Brain microvascular endothelial cell (primary cell): ENCODE data around the gene CNTRL.
A peak's percentile ranks its signal among the peaks of the same experiment; 100 is the strongest.
"Not testable (repeated sequence)": the region's sequence is repeated elsewhere in the genome, so short reads cannot be mapped to it uniquely, and the experiment has no call there.

ENCODE experiments used
- DNase-seq: peaks from one replicate; pipeline ENCODE4 v3.0.0-alpha.2; 2020
- H3K27ac ChIP-seq: fragments of 250-450 bp; sonication (Bioruptor Pico); 2 replicates; pipeline ENCODE4 v1.5.1; 2020; ENCODE audit warnings: mild to moderate bottlenecking, moderate library complexity
- H3K27me3 ChIP-seq: fragments of 250-450 bp; sonication (Bioruptor Pico); replicated peaks from 2 replicates; pipeline ENCODE4 v1.5.1; 2020; ENCODE audit warnings: mild to moderate bottlenecking
- H3K36me3 ChIP-seq: fragments of 250-450 bp; sonication (Bioruptor Pico); replicated peaks from 2 replicates; pipeline ENCODE4 v1.5.1; 2020; ENCODE audit warnings: mild to moderate bottlenecking
- H3K4me3 ChIP-seq: 2 replicates; pipeline ENCODE4 v1.5.1; 2011; ENCODE audit warnings: low read depth, mild to moderate bottlenecking, control low read depth, low read length, moderate library complexity
- CTCF ChIP-seq: IDR thresholded peaks from 2 replicates; pipeline ENCODE4 v1.5.1; 2011; ENCODE audit warnings: low read depth, mild to moderate bottlenecking, moderate library complexity, low read length, control low read depth, inconsistent platforms; ENCODE audit errors: missing control alignments
- in situ Hi-C: cut with HindIII; loops from 2 replicates; pipeline ENCODE4 v1.10.0; 2017; ENCODE audit warnings: low sequenced_read_pairs, low pct_ligation_motif_present

Gene CNTRL

GRCh38 chr9:121075251-121076036 is 689 bp downstream of the CNTRL start:
- Histone ChIP-seq H3K4me3 (peak overlapping the region; percentile 81), H3K27ac (peak overlapping the region; percentile 89), H3K27me3 (no peaks in the 10 kb centered on the region), H3K36me3 (no peaks in the 10 kb centered on the region)
- TF ChIP-seq CTCF, result no peak
- DNase-seq, result no peak
- in situ Hi-C loops, result no loop called here

GRCh38 chr9:121082075-121082474 is 7.3 kb downstream of the CNTRL start:
- Histone ChIP-seq H3K27me3 (no peaks in the 10 kb centered on the region), H3K36me3 (no peaks in the 10 kb centered on the region), H3K4me3 (no peak overlapping the region), H3K27ac (no peak overlapping the region)
- no peak for TF ChIP-seq CTCF
- DNase-seq, result no peak
- in situ Hi-C loops, result no loop called here

GRCh38 chr9:121085661-121086060 is 10.9 kb downstream of the CNTRL start:
- no peak for DNase-seq
- Histone ChIP-seq H3K36me3 (no peaks in the 10 kb centered on the region), H3K27ac (no peak overlapping the region), H3K27me3 (no peaks in the 10 kb centered on the region), H3K4me3 (no peak overlapping the region)
- in situ Hi-C loops, result no loop called here
- no peak for TF ChIP-seq CTCF

GRCh38 chr9:121088576-121088975 is 13.8 kb downstream of the CNTRL start:
- in situ Hi-C loops, result no loop called here
- DNase-seq, result no peak
- H3K27me3 ChIP-seq, result no peaks in the 10 kb centered on the region

GRCh38 chr9:121090743-121091142 is 16.0 kb downstream of the CNTRL start:
- H3K27ac ChIP-seq, in situ Hi-C loops, H3K36me3 ChIP-seq, H3K27me3 ChIP-seq, DNase-seq, H3K4me3 ChIP-seq: not testable (repeated sequence)

More at GRCh38 chr9:121088576-121088975, 13.8 kb downstream of the CNTRL start:
- no peak overlapping the region for H3K27ac ChIP-seq
- TF ChIP-seq CTCF, result no peak
- H3K36me3 ChIP-seq, result no peaks in the 10 kb centered on the region
- no peak overlapping the region for H3K4me3 ChIP-seq

- in situ Hi-C loops, result no loop called here
- no peaks in the 10 kb centered on the region for H3K27me3 ChIP-seq
- H3K27ac ChIP-seq, result no peak overlapping the region
- no peak for TF ChIP-seq CTCF
- H3K4me3 ChIP-seq, result no peak overlapping the region
- no peaks in the 10 kb centered on the region for H3K36me3 ChIP-seq
- DNase-seq, result no peak
Measured at GRCh38 chr9:121095057-121095456, 20.3 kb downstream of the CNTRL start.
